GM23248 (cell line): ENCODE results near the gene KCNK15. TPM values are rescaled to one million over a fixed set of nuclear protein-coding genes. Genes with fewer than 3 reads are reported as not detected.

Source experiments
- DNase-seq: peaks from one replicate; pipeline ENCODE4 v3.0.0-alpha.2; 2015
- H2AFZ ChIP-seq: fragments of 200-600 bp; sonication (generic); 2 replicates; pipeline ENCODE4 v1.6.1; 2016; ENCODE audit warnings: antibody characterized with exemption
- H3F3A ChIP-seq: fragments of 200-600 bp; sonication (generic); 2 replicates; pipeline ENCODE4 v1.6.1; 2016; ENCODE audit warnings: mild to moderate bottlenecking, antibody characterized with exemption, mixed run types; ENCODE audit not compliant: insufficient read depth
- H3K27ac ChIP-seq: fragments of 200-600 bp; sonication (generic); 2 replicates; pipeline ENCODE4 v1.5.1; 2016; ENCODE audit warnings: mild to moderate bottlenecking
- H3K27me3 ChIP-seq: fragments of 200-600 bp; sonication (generic); replicated peaks from 2 replicates; pipeline ENCODE4 v1.6.1; 2016; ENCODE audit warnings: mild to moderate bottlenecking; ENCODE audit not compliant: insufficient read depth
- H3K36me3 ChIP-seq: fragments of 200-600 bp; sonication (generic); 2 replicates; pipeline ENCODE4 v1.6.1; 2016; ENCODE audit warnings: low read depth, mild to moderate bottlenecking
- H3K4me1 ChIP-seq: fragments of 200-600 bp; sonication (generic); 2 replicates; pipeline ENCODE4 v1.6.1; 2016; ENCODE audit warnings: mild to moderate bottlenecking; ENCODE audit not compliant: insufficient read depth
- H3K4me2 ChIP-seq: fragments of 200-600 bp; sonication (generic); one replicate; pipeline ENCODE4 v1.6.1; 2016; ENCODE audit warnings: mild to moderate bottlenecking; ENCODE audit not compliant: unreplicated experiment
- H3K4me3 ChIP-seq: fragments of 200-600 bp; sonication (generic); 2 replicates; pipeline ENCODE4 v1.5.1; 2016; ENCODE audit warnings: mild to moderate bottlenecking
- H3K79me2 ChIP-seq: fragments of 200-600 bp; sonication (generic); 2 replicates; pipeline ENCODE4 v1.6.1; 2016; ENCODE audit warnings: mild to moderate bottlenecking; ENCODE audit not compliant: insufficient read depth
- H3K9ac ChIP-seq: fragments of 200-600 bp; sonication (generic); 2 replicates; pipeline ENCODE4 v1.6.1; 2016; ENCODE audit warnings: mild to moderate bottlenecking
- H3K9me2 ChIP-seq: fragments of 200-600 bp; sonication (generic); 2 replicates; pipeline ENCODE4 v1.6.1; 2016; ENCODE audit warnings: mixed run types, mild to moderate bottlenecking, moderate library complexity; ENCODE audit not compliant: insufficient read depth
- H3K9me3 ChIP-seq: fragments of 200-600 bp; sonication (generic); one replicate; pipeline ENCODE4 v1.6.1; 2017; ENCODE audit warnings: low read depth
- H4K20me1 ChIP-seq: fragments of 200-600 bp; sonication (generic); 2 replicates; pipeline ENCODE4 v1.6.0; 2016; ENCODE audit not compliant: insufficient read depth
- EZH2 ChIP-seq: fragments of 200-600 bp; sonication (generic); IDR thresholded peaks from 2 replicates; pipeline ENCODE4 v1.6.1; 2018; ENCODE audit warnings: antibody characterized with exemption, mild to moderate bottlenecking; ENCODE audit not compliant: insufficient read depth, poor library complexity, severe bottlenecking
- EZH2phosphoT487 ChIP-seq: fragments of 200-600 bp; sonication (generic); IDR thresholded peaks from 2 replicates; pipeline ENCODE4 v1.6.1; 2018; ENCODE audit warnings: antibody characterized with exemption, moderate library complexity, mild to moderate bottlenecking, low read depth; ENCODE audit not compliant: insufficient read depth
- WGBS, 2 experiments: methylation state at CpG; one replicate each; pipeline ENCODE4 v1.1.6; 2015 to 2017; ENCODE audit warnings: low lambda C conversion rate in 2 of 2, low coverage in 1 of 2; ENCODE audit errors: missing lambda C conversion rate in 2 of 2; 5-methylcytosine and 5-hydroxymethylcytosine counted together
- in situ Hi-C: fragments of 300-500 bp; cut with MboI; formaldehyde crosslinking; loops from 2 replicates; pipeline ENCODE4 v1.15.0; 2020
- polyA plus RNA-seq: library from polyadenylated mRNA; unstranded; fragments of >200 nt; fragmentation: Nextera tagmentation; extraction: Ambion mirVana; gene quantifications from 2 replicates; pipeline ENCODE4 v1.2.1, GENCODE V29; 2016
- total RNA-seq: library from RNA; depleted of rRNA; stranded (reverse); fragments of >200 nt; shearing (Covaris generic); gene quantifications from 2 replicates; pipeline ENCODE4 v1.2.3, GENCODE V29; 2014

KCNK15 gene
- total and polyA plus RNA-seq, 2 experiments from 2014 or later, result 5.7 to 9.9 TPM

- 69 to 74% methylated on average over 6 of the region's 6 CpGs for WGBS, 2 experiments
- no peaks in the 10 kb centered on the region for H3K36me3 ChIP-seq
- peaks cover 48% of the 10 kb centered on the region for H3K4me1 ChIP-seq
- no peak overlapping the region for H3K9ac ChIP-seq
- peak; percentile 28 for DNase-seq
- TF ChIP-seq EZH2phosphoT487, result no peak
- no peak for TF ChIP-seq EZH2
- H3K9me3 ChIP-seq, result no peaks in the 10 kb centered on the region
- no peak overlapping the region for H3K4me2 ChIP-seq
- no peak overlapping the region for H2AFZ ChIP-seq
- H3K79me2 ChIP-seq, result no peaks in the 10 kb centered on the region
- no peak overlapping the region for H3K4me3 ChIP-seq
- H4K20me1 ChIP-seq, result no peaks in the 10 kb centered on the region
- peaks cover 49% of the 10 kb centered on the region for H3F3A ChIP-seq
- peak overlapping the region; percentile 3; the same call in 1 of the 2 replicates for H3K27ac ChIP-seq
- H3K27me3 ChIP-seq, result no peaks in the 10 kb centered on the region
- no peaks in the 10 kb centered on the region for H3K9me2 ChIP-seq
- in situ Hi-C loops, result loop anchor here (5.0 kb wide), 1 partner anchor 45 kb away; no protein-coding TSS in a partner anchor
Observed at GRCh38 chr20:44732327-44732726, 13.3 kb upstream of the KCNK15 start.

GRCh38 chr20:44733341-44734069 lies 12.2 kb upstream of the KCNK15 start:
- no peak overlapping the region for H3K4me3 ChIP-seq
- H3K27ac ChIP-seq, result no peak overlapping the region
- H3K4me1 ChIP-seq, result peaks cover 43% of the 10 kb centered on the region
- no peaks in the 10 kb centered on the region for H3K9me2 ChIP-seq
- H3K79me2 ChIP-seq, result no peaks in the 10 kb centered on the region
- H3K36me3 ChIP-seq, result no peaks in the 10 kb centered on the region
- DNase-seq, result peak; percentile 87
- no peaks in the 10 kb centered on the region for H3K9me3 ChIP-seq
- H3K9ac ChIP-seq, result no peak overlapping the region
- H2AFZ ChIP-seq, result no peak overlapping the region
- no peak overlapping the region for H3K4me2 ChIP-seq
- TF ChIP-seq EZH2phosphoT487, result no peak
- no peak for TF ChIP-seq EZH2
- WGBS, 2 experiments, result 16 to 25% methylated on average over 7 of the region's 7 CpGs
- peaks cover 44% of the 10 kb centered on the region for H3F3A ChIP-seq
- no peaks in the 10 kb centered on the region for H3K27me3 ChIP-seq
- in situ Hi-C loops, result loop anchor here (5.0 kb wide), 1 partner anchor 46 kb away; no protein-coding TSS in a partner anchor
- H4K20me1 ChIP-seq, result no peaks in the 10 kb centered on the region

GRCh38 chr20:44734938-44735337 lies 10.7 kb upstream of the KCNK15 start:
- no peaks in the 10 kb centered on the region for H3K79me2 ChIP-seq
- H4K20me1 ChIP-seq, result no peaks in the 10 kb centered on the region
- peaks cover 28% of the 10 kb centered on the region for H3K4me1 ChIP-seq
- H3K9me3 ChIP-seq, result no peaks in the 10 kb centered on the region
- H3K27ac ChIP-seq, result peak overlapping the region; percentile 57
- 30 to 35% methylated on average over 3 of the region's 3 CpGs for WGBS, 2 experiments
- H3K4me2 ChIP-seq, result peak overlapping the region; percentile 62
- TF ChIP-seq EZH2phosphoT487 (no peak), EZH2 (no peak)
- peak overlapping the region; percentile 48; the same call in 1 of the 2 replicates for H2AFZ ChIP-seq
- in situ Hi-C loops, result loop anchor here (5.0 kb wide), 1 partner anchor 48 kb away; no protein-coding TSS in a partner anchor
- DNase-seq, result peak; percentile 90
- H3K27me3 ChIP-seq, result no peaks in the 10 kb centered on the region
- no peaks in the 10 kb centered on the region for H3K9me2 ChIP-seq
- H3K9ac ChIP-seq, result peak overlapping the region; percentile 44; the same call in 1 of the 2 replicates
- H3K36me3 ChIP-seq, result no peaks in the 10 kb centered on the region
- no peak overlapping the region for H3K4me3 ChIP-seq
- H3F3A ChIP-seq, result peaks cover 33% of the 10 kb centered on the region

- Histone ChIP-seq H2AFZ (peak overlapping the region; percentile 78), H3K36me3 (no peaks in the 10 kb centered on the region), H3K4me3 (no peak overlapping the region), H3K9me3 (no peaks in the 10 kb centered on the region), H3F3A (peaks cover 26% of the 10 kb centered on the region), H3K9me2 (no peaks in the 10 kb centered on the region), H3K27ac (peak overlapping the region; percentile 5; the same call in 1 of the 2 replicates), H3K4me1 (peaks cover 20% of the 10 kb centered on the region), H3K27me3 (no peaks in the 10 kb centered on the region), H3K9ac (no peak overlapping the region), H3K4me2 (no peak overlapping the region), H4K20me1 (no peaks in the 10 kb centered on the region), H3K79me2 (no peaks in the 10 kb centered on the region)
- DNase-seq, result no peak
- TF ChIP-seq EZH2phosphoT487 (no peak), EZH2 (no peak)
- 75 to 78% methylated on average over 4 of the region's 4 CpGs for WGBS, 2 experiments
- in situ Hi-C loops, result no loop called here
Observed at GRCh38 chr20:44735816-44736169, 9.9 kb upstream of the KCNK15 start.
